ENCODE results near the gene SRC. TPM values are rescaled to one million over a fixed set of nuclear protein-coding genes. Genes with fewer than 3 reads are reported as not detected.

SRC gene
- total RNA-seq = 6.7 TPM
- long read RNA-seq, partial matches to known transcripts = 0 of 1 reads
- long read RNA-seq, other reads (novel, unspliced or antisense) = 1 of 1 reads

GRCh38 chr20:37345339-37346235 lies at the start of gene SRC:
SRC (plus strand) TSS chr20:37346140; CDS start chr20:37384154, 38,014 bp downstream.
- DNase-seq (peak; percentile 89), ATAC-seq (ENCODE audit: poor library complexity) (peak; percentile 87)
- intact Hi-C loops (cut with DNase I) = no loop called here

GRCh38 chr20:37296371-37296770 lies 49.6 kb upstream of the SRC start:
- ATAC-seq (ENCODE audit: poor library complexity) (no peak), DNase-seq (no peak)
- intact Hi-C loops (cut with DNase I) = no loop called here

GRCh38 chr20:37297066-37297736 lies 48.7 kb upstream of the SRC start:
- no peak for ATAC-seq (ENCODE audit: poor library complexity)
- no peak for DNase-seq
- intact Hi-C loops (cut with DNase I) = no loop called here

- no peak for ATAC-seq (ENCODE audit: poor library complexity)
Observed at GRCh38 chr20:37298190-37298939, 47.6 kb upstream of the SRC start.

GRCh38 chr20:37299718-37300528 lies 46.0 kb upstream of the SRC start:
- ATAC-seq (ENCODE audit: poor library complexity) (peak; percentile 44), DNase-seq (no peak)
- intact Hi-C loops (cut with DNase I) = no loop called here

More at GRCh38 chr20:37298190-37298939, 47.6 kb upstream of the SRC start:
- intact Hi-C loops (cut with DNase I) = no loop called here
- no peak for DNase-seq

GRCh38 chr20:37301120-37301519 lies 44.8 kb upstream of the SRC start:
- DNase-seq = no peak
- no peak for ATAC-seq (ENCODE audit: poor library complexity)
- intact Hi-C loops (cut with DNase I) = no loop called here

GRCh38 chr20:37301558-37301957 lies 44.4 kb upstream of the SRC start:
- DNase-seq (no peak), ATAC-seq (ENCODE audit: poor library complexity) (no peak)
- intact Hi-C loops (cut with DNase I) = no loop called here

- DNase-seq (no peak), ATAC-seq (ENCODE audit: poor library complexity) (no peak)
- intact Hi-C loops (cut with DNase I) = no loop called here
Observed at GRCh38 chr20:37302981-37303380, 43.0 kb upstream of the SRC start.

- DNase-seq = no peak
- ATAC-seq (ENCODE audit: poor library complexity) = no peak
- intact Hi-C loops (cut with DNase I) = no loop called here
Observed at GRCh38 chr20:37303637-37304036, 42.3 kb upstream of the SRC start.

- no peak for DNase-seq
- ATAC-seq (ENCODE audit: poor library complexity) = no peak
Observed at GRCh38 chr20:37305079-37305478, 40.9 kb upstream of the SRC start.

GRCh38 chr20:37305839-37306238 lies 40.1 kb upstream of the SRC start:
- intact Hi-C loops (cut with DNase I) = no loop called here

More at GRCh38 chr20:37305079-37305478, 40.9 kb upstream of the SRC start:
- intact Hi-C loops (cut with DNase I) = no loop called here

GRCh38 chr20:37308086-37309050 lies 37.6 kb upstream of the SRC start:
- no peak for DNase-seq

More at GRCh38 chr20:37305839-37306238, 40.1 kb upstream of the SRC start:
- ATAC-seq (ENCODE audit: poor library complexity) = no peak
- DNase-seq = no peak

GRCh38 chr20:37309290-37309689 lies 36.6 kb upstream of the SRC start:
- intact Hi-C loops (cut with DNase I) = no loop called here
- no peak for DNase-seq

More at GRCh38 chr20:37308086-37309050, 37.6 kb upstream of the SRC start:
- intact Hi-C loops (cut with DNase I) = no loop called here
- ATAC-seq (ENCODE audit: poor library complexity) = peak; percentile 28

GRCh38 chr20:37309936-37310590 lies 35.9 kb upstream of the SRC start:
- DNase-seq (no peak), ATAC-seq (ENCODE audit: poor library complexity) (no peak)
- intact Hi-C loops (cut with DNase I) = no loop called here

More at GRCh38 chr20:37309290-37309689, 36.6 kb upstream of the SRC start:
- no peak for ATAC-seq (ENCODE audit: poor library complexity)

- intact Hi-C loops (cut with DNase I) = no loop called here
- ATAC-seq (ENCODE audit: poor library complexity) = no peak
- DNase-seq = no peak
Observed at GRCh38 chr20:37310951-37311350, 35.0 kb upstream of the SRC start.

- DNase-seq = no peak
- intact Hi-C loops (cut with DNase I) = no loop called here
- no peak for ATAC-seq (ENCODE audit: poor library complexity)
Observed at GRCh38 chr20:37311710-37312355, 34.1 kb upstream of the SRC start.
